Ishikawa (cell line): Measurements from ENCODE around the gene ASRGL1.

Experiments used
- CEBPB ChIP-seq: IDR thresholded peaks from 2 replicates; pipeline ENCODE4 v1.6.1; 2012
- EP300 ChIP-seq: IDR thresholded peaks from 2 replicates; pipeline ENCODE4 v1.6.1; 2012; ENCODE audit warnings: borderline replicate concordance
- NFIC ChIP-seq: IDR thresholded peaks from 2 replicates; pipeline ENCODE4 v1.6.1; 2012
- RAD21 ChIP-seq: IDR thresholded peaks from 2 replicates; pipeline ENCODE4 v1.6.1; 2012; ENCODE audit warnings: low read depth
- REST ChIP-seq: IDR thresholded peaks from 2 replicates; pipeline ENCODE4 v1.6.1; 2012; ENCODE audit warnings: low read depth, mild to moderate bottlenecking
- TAF1 ChIP-seq: IDR thresholded peaks from 2 replicates; pipeline ENCODE4 v1.6.1; 2012; ENCODE audit warnings: low read depth, mild to moderate bottlenecking
- TCF12 ChIP-seq: IDR thresholded peaks from 2 replicates; pipeline ENCODE4 v1.6.1; 2012; ENCODE audit warnings: low read depth
- TEAD4 ChIP-seq: IDR thresholded peaks from 2 replicates; pipeline ENCODE4 v1.6.1; 2012
- YY1 ChIP-seq: IDR thresholded peaks from 2 replicates; pipeline ENCODE4 v1.6.1; 2012; ENCODE audit warnings: low read depth
- ZBTB7A ChIP-seq: IDR thresholded peaks from 2 replicates; pipeline ENCODE4 v1.6.1; 2012; ENCODE audit warnings: low read depth
- TF ChIP-seq, protein P1 (sequence below): IDR thresholded peaks from 2 replicates; pipeline ENCODE4 v1.6.1; 2012

DNA sequence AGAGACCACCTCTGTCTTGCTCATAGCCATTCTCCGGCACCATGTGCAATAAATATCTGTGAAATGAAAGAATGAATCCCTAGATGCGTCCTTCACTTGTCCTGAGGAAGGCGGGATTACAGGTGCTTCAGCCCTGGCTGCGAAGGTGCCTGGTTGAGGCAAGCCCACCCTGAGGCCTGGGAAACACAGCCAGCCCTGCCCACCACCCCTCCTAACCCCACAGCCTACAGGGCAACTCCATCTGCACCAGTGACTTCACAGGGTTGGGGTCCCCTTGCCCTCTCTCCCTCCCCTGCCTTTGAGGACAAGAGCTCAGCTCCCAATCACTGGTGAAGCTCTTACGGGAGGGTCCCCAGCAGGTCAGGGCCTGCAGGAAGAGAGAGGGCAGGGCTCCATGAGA is 64.1 kb downstream of the ASRGL1 start:
- TF ChIP-seq EP300: no peak
- no peak for TF ChIP-seq CEBPB
- TF ChIP-seq YY1: no peak
- TF ChIP-seq, protein P1, sequence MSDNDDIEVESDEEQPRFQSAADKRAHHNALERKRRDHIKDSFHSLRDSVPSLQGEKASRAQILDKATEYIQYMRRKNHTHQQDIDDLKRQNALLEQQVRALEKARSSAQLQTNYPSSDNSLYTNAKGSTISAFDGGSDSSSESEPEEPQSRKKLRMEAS: no peak
- TF ChIP-seq NFIC: no peak
- no peak for TF ChIP-seq ZBTB7A
- TF ChIP-seq REST: no peak
- TF ChIP-seq TAF1: no peak
- TF ChIP-seq RAD21: no peak
- TF ChIP-seq TEAD4: no peak
- no peak for TF ChIP-seq TCF12
